Regular cardiac myocyte (primary cell): Measurements from ENCODE around the gene SNRNP35. TPM values are rescaled to one million over a fixed set of nuclear protein-coding genes. Genes with fewer than 3 reads are reported as not detected.

Source experiments
- total RNA-seq: library from RNA; depleted of rRNA; stranded (reverse); fragments of >200 nt; gene quantifications from 2 replicates; pipeline ENCODE4 v1.2.3, GENCODE V29; 2014

The SNRNP35 gene
- 12.1 and 17.8 TPM in 2 replicates for total RNA-seq

GRCh38 chr12:123457980-123458779 is at the start of gene SNRNP35:
SNRNP35 (plus strand) TSS chr12:123458139; CDS start chr12:123465541, 7,402 bp downstream.

GRCh38 chr12:123436017-123436964 is 21.6 kb upstream of the SNRNP35 start, which contains the start of gene RILPL2:
RILPL2 (minus strand) TSS chr12:123436684; CDS start chr12:123436420, 264 bp downstream.

Other genes with a start within 250 kb of the SNRNP35 start
- gene MPHOSPH9, start 225.0 kb upstream of the SNRNP35 start, total RNA-seq: 33.8 and 49.8 TPM in 2 replicates
- 5.4 and 8.6 TPM in 2 replicates for gene MTRFR, start 224.7 kb upstream of the SNRNP35 start, total RNA-seq
- 123 and 174 TPM in 2 replicates for gene CDK2AP1, start 186.3 kb upstream of the SNRNP35 start, total RNA-seq
- gene SBNO1, start 93.3 kb upstream of the SNRNP35 start, total RNA-seq: 21.1 and 30.9 TPM in 2 replicates
- gene KMT5A, start 74.0 kb upstream of the SNRNP35 start, total RNA-seq: 37.2 and 71.3 TPM in 2 replicates
- gene RILPL2, start 21.5 kb upstream of the SNRNP35 start, total RNA-seq: 4.2 and 4.5 TPM in 2 replicates
- gene RILPL1, start 75.6 kb downstream of the SNRNP35 start, total RNA-seq: 7.9 and 10.2 TPM in 2 replicates
- gene TMED2, start 126.4 kb downstream of the SNRNP35 start, total RNA-seq: 603 and 694 TPM in 2 replicates
- gene DDX55, start 144.0 kb downstream of the SNRNP35 start, total RNA-seq: 14.9 and 20.5 TPM in 2 replicates
- 74.4 and 84.7 TPM in 2 replicates for gene EIF2B1, start 175.5 kb downstream of the SNRNP35 start, total RNA-seq
- 60.0 and 60.9 TPM in 2 replicates for gene GTF2H3, start 175.7 kb downstream of the SNRNP35 start, total RNA-seq
- gene TCTN2, start 213.0 kb downstream of the SNRNP35 start, total RNA-seq: 7.5 and 9.0 TPM in 2 replicates